Spleen (tissue), 7 donors: ENCODE data around the gene EYA2.

Source experiments
- CTCF ChIP-seq, 11 experiments: fragments of 200-600 bp in 7 of 11; fragments of 450-650 bp in 4 of 11; sonication (generic) in 4 of 11; IDR thresholded peaks in 8 of 11; conservative IDR thresholded peaks in 3 of 11; 1 replicate in 7 of 11; 2 replicates in 4 of 11; pipeline versions ENCODE4 v1.4.0 to v1.8.0; 2016 to 2021; ENCODE audit warnings: antibody characterized with exemption in 11 of 11, inconsistent platforms in 4 of 11, mild to moderate bottlenecking in 1 of 11
- POLR2A ChIP-seq, 3 donors: fragments of 450-650 bp; IDR thresholded peaks; one replicate each; pipeline ENCODE4 v1.5.1; 2017; ENCODE audit warnings: antibody characterized with exemption in 3 of 3, mild to moderate bottlenecking in 1 of 3
- donor health status: DM: no; HTN: no; CAD: no; lungs with moderate emphysema.
- donor health status: DM: no; HTN: no; CAD: no.
- donor health status: DM: no; HTN: no; CAD: no.

DNA sequence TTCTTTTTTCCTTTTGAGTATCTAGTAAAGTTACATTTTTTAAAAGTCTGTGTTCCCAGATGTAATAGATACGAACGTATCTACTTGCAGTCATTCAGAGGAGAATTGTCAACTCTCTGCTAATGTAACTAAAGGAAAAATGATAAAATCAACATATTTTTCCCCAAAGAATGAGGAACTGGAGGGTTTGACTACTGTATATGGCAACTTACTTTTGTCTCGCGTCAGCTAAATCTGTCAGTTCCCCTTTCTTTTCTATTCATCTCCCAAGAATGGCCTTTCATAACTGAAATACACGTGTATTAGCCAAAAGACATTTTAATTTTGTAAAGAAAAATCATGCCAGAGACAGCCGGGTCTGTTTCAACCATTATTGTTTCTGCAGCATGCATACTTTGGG is 5.4 kb downstream of the EYA2 start:
- TF ChIP-seq CTCF (IDR thresholded peaks at IDR 0.05 in 8 of 11, conservative IDR thresholded peaks at IDR 0.05 in 3 of 11) (no peak), POLR2A (IDR thresholded peaks at IDR 0.05) (no peak)
